ENCODE measurements around the gene LRMDA. TPM values are rescaled to one million over a fixed set of nuclear protein-coding genes. Genes with fewer than 3 reads are reported as not detected.

Gene LRMDA
- total and polyA plus RNA-seq, 2 of the 13 experiments (the other 11 are each of a cell fraction or from before 2014, with no cell fraction given) = 13.4 to 22.0 TPM

DNA sequence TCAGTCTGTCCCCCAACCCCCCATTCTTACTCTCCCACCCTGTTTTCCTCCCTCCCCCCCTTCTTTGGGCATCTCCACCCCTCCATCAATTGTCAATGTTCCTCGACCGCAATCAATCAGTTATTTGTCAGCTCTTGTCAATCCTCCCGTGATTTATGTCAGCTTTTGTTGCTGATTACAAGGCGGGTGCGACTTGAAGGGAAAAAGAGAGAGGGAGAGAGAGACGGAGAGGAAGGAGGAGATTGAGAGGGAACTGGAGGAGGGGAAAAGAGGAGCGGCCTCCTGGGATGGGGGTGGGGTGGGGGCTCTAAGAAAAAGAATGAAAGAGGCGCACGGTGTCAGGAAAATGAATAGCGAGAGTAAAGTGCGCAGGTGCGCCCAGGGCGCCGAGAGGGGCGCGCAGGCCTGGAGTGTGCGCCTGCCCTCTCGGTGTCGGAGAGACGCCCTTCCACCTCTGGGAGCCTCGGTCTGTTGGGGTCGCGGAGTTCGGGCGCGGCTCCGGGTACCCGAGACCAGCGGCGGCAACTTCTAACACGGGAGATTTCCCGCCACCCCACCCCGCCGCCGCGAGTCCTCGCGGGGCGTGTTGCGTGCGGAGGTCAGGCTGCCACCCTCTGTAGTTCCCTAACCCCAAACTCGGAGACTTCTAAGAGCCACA, 28.8 kb upstream of the LRMDA start (continued):
- TF ChIP-seq, protein P1, sequence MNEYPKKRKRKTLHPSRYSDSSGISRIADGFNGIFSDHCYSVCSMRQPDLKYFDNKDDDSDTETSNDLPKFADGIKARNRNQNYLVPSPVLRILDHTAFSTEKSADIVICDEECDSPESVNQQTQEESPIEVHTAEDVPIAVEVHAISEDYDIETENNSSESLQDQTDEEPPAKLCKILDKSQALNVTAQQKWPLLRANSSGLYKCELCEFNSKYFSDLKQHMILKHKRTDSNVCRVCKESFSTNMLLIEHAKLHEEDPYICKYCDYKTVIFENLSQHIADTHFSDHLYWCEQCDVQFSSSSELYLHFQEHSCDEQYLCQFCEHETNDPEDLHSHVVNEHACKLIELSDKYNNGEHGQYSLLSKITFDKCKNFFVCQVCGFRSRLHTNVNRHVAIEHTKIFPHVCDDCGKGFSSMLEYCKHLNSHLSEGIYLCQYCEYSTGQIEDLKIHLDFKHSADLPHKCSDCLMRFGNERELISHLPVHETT (CRISPR knock-in tag; conservative IDR thresholded peaks at IDR 0.05) = no peak
- TF ChIP-seq, protein P2, sequence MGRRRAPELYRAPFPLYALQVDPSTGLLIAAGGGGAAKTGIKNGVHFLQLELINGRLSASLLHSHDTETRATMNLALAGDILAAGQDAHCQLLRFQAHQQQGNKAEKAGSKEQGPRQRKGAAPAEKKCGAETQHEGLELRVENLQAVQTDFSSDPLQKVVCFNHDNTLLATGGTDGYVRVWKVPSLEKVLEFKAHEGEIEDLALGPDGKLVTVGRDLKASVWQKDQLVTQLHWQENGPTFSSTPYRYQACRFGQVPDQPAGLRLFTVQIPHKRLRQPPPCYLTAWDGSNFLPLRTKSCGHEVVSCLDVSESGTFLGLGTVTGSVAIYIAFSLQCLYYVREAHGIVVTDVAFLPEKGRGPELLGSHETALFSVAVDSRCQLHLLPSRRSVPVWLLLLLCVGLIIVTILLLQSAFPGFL (CRISPR knock-in tag; IDR thresholded peaks at IDR 0.05) = no peak
- TF ChIP-seq POLR2G (IDR thresholded peaks at IDR 0.05; ENCODE audit: low read depth, low read length) (peak; percentile 53), ZNF567 (CRISPR knock-in tag; IDR thresholded peaks at IDR 0.05; ENCODE audit: borderline replicate concordance) (0 out of 2 replicates have a peak, but pooled peaks have one; percentile 42), TEAD2 (CRISPR knock-in tag; IDR thresholded peaks at IDR 0.05) (no peak), NR1H2 (CRISPR knock-in tag; IDR thresholded peaks at IDR 0.05; ENCODE audit: borderline replicate concordance, low read depth) (no peak), FOXK1 (CRISPR knock-in tag; IDR thresholded peaks at IDR 0.05; ENCODE audit: borderline replicate concordance, low read depth) (no peak), ZNF766 (CRISPR knock-in tag; IDR thresholded peaks at IDR 0.05; ENCODE audit: borderline replicate concordance) (no peak), ASH2L (IDR thresholded peaks at IDR 0.05; ENCODE audit: insufficient read length, low read depth, low read length) (peak; percentile 28), ZNF12 (CRISPR knock-in tag; IDR thresholded peaks at IDR 0.05) (peak; percentile 2; the same call in 1 of the 2 replicates), ZNF605 (CRISPR knock-in tag; IDR thresholded peaks at IDR 0.05) (0 out of 2 replicates have a peak, but pooled peaks have one; percentile 1)
- TF ChIP-seq, protein P3, sequence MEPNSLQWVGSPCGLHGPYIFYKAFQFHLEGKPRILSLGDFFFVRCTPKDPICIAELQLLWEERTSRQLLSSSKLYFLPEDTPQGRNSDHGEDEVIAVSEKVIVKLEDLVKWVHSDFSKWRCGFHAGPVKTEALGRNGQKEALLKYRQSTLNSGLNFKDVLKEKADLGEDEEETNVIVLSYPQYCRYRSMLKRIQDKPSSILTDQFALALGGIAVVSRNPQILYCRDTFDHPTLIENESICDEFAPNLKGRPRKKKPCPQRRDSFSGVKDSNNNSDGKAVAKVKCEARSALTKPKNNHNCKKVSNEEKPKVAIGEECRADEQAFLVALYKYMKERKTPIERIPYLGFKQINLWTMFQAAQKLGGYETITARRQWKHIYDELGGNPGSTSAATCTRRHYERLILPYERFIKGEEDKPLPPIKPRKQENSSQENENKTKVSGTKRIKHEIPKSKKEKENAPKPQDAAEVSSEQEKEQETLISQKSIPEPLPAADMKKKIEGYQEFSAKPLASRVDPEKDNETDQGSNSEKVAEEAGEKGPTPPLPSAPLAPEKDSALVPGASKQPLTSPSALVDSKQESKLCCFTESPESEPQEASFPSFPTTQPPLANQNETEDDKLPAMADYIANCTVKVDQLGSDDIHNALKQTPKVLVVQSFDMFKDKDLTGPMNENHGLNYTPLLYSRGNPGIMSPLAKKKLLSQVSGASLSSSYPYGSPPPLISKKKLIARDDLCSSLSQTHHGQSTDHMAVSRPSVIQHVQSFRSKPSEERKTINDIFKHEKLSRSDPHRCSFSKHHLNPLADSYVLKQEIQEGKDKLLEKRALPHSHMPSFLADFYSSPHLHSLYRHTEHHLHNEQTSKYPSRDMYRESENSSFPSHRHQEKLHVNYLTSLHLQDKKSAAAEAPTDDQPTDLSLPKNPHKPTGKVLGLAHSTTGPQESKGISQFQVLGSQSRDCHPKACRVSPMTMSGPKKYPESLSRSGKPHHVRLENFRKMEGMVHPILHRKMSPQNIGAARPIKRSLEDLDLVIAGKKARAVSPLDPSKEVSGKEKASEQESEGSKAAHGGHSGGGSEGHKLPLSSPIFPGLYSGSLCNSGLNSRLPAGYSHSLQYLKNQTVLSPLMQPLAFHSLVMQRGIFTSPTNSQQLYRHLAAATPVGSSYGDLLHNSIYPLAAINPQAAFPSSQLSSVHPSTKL (CRISPR knock-in tag; IDR thresholded peaks at IDR 0.05) = no peak
- TF ChIP-seq, protein P4, sequence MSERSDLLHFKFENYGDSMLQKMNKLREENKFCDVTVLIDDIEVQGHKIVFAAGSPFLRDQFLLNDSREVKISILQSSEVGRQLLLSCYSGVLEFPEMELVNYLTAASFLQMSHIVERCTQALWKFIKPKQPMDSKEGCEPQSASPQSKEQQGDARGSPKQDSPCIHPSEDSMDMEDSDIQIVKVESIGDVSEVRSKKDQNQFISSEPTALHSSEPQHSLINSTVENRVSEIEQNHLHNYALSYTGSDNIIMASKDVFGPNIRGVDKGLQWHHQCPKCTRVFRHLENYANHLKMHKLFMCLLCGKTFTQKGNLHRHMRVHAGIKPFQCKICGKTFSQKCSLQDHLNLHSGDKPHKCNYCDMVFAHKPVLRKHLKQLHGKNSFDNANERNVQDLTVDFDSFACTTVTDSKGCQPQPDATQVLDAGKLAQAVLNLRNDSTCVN (CRISPR knock-in tag; IDR thresholded peaks at IDR 0.05; ENCODE audit: borderline replicate concordance) = no peak
- TF ChIP-seq, protein P5, sequence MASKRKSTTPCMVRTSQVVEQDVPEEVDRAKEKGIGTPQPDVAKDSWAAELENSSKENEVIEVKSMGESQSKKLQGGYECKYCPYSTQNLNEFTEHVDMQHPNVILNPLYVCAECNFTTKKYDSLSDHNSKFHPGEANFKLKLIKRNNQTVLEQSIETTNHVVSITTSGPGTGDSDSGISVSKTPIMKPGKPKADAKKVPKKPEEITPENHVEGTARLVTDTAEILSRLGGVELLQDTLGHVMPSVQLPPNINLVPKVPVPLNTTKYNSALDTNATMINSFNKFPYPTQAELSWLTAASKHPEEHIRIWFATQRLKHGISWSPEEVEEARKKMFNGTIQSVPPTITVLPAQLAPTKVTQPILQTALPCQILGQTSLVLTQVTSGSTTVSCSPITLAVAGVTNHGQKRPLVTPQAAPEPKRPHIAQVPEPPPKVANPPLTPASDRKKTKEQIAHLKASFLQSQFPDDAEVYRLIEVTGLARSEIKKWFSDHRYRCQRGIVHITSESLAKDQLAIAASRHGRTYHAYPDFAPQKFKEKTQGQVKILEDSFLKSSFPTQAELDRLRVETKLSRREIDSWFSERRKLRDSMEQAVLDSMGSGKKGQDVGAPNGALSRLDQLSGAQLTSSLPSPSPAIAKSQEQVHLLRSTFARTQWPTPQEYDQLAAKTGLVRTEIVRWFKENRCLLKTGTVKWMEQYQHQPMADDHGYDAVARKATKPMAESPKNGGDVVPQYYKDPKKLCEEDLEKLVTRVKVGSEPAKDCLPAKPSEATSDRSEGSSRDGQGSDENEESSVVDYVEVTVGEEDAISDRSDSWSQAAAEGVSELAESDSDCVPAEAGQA (IDR thresholded peaks at IDR 0.05; ENCODE audit: low read depth) = no peak
- TF ChIP-seq, protein P5 (CRISPR knock-in tag; IDR thresholded peaks at IDR 0.05; ENCODE audit: borderline replicate concordance) = no peak

Measured in HepG2 (cell line).